HG02943 (cell line): Measurements from ENCODE around the gene UACA.
"Not testable (repeated sequence)": the region's sequence is repeated elsewhere in the genome, so short reads cannot be mapped to it uniquely, and the experiment has no call there.

Source experiments
- ATAC-seq: cut with Tn5 transposase; IDR thresholded peaks from one replicate; pipeline ENCODE4 v1.9.1; 2021; ENCODE audit warnings: mild to moderate bottlenecking, low read depth, moderate library complexity; ENCODE audit not compliant: unreplicated experiment

UACA gene

DNA sequence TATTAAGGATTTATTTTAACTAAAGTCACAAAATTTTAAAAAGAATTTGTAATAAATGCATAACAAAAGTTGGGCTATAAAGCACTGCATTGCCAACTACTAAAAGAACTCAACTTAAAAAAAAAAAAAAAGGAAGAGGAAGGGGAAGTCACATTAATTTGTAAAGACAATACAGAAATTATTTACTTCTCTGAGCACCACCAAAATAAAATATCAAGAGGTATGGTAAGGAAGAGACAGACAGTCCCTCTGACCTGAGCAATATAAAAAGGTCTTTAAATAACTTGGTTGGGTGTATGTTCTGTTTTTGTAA is 83.5 kb downstream of the UACA start:
- no peak for ATAC-seq

DNA sequence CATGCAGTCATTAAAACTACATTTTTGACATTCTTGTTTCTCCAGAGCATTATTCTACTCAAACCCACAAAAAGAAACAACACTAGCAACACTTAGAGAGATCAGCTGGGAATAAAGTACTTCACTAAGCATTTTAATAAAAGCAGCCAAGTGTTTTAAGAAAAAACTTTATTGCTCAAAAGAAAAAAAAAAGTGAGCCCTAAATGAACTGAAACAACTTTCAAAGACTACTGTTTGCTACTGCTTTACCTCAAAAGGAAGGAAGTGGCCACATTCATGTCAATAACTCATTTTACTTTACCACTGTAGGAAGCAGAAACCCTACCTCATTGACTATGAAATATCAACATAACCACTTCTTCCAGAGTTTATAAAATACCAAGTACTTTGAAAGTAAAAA is 91.3 kb downstream of the UACA start:
- no peak for ATAC-seq

DNA sequence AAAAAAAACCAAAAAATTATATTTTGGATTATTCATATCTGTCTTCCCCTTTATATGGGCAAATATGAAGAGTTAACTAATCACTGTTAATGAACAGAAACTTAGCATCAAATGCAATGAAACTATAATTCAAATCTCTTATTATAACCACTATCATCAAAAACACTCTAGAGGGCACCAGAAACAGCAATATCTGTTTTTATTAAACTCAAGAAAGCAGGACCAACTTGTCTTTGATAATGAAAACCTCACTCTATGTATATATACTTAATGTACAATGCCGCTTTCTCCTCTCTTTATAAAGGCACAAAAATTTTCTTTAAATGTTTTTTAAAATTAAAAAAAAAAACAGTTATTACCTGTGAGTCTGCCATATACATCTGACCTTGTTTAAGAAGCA is 92.7 kb downstream of the UACA start:
- no peak for ATAC-seq

DNA sequence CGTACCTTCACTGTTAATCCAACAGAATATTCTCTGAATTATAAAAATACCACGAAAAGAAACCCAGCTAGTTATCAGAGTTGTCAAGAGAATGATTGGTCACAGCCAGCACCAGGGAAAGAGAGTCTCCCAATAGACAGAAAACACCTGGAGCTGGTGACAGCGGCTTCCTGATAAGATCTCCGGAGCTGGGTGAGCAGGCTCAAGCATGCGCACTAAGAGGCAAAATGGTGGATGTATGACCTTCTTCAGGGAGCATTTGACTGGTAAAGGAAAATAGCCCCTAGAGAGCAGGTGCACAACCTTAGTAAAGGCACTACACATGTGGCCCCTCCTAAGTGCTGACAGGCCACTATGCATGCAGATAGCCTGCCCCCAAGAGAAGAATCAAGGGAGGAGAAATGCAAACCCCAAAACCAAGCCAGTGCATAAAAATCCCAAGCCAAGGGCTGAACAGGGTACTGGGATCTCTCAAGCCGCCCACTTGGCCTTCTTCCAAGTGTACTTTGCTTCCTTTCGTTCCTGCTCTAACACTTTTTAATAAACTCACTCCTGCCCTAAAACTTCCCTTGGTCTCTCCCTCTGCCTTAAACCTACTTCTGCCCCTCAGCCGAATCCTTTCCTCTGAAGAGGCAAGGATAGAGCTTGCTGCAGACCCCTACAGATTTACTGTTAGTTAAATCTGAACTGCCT is 93.2 kb downstream of the UACA start:
- ATAC-seq = no peak

DNA sequence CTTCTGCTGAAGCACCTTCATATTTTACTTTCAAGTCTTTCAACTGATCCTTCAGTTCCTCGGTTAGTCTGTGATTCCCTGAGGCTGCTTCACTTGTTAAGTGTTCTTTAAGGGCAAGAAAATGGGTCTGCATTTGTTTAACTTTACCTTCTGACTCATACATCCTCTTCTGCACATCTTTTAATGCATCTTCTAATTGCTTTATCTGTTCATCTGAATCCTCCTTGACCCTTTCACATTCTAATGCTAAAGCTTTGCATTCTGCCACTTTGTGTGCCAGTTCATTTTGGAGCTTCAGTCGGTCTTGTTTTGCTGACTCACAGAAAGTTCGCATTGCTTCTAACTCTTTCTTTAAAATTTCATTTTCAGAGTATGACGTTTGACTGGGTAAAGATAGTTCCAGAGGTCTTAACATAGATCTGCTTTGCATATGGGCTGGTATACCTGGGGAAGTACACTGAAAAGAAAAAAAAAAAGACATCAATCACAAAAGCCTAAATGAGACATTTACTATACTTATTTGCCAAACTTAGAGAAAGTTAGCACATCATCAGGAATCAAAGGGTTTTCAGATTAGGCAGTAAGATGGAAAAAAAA is 94.3 kb downstream of the UACA start:
- ATAC-seq = no peak

DNA sequence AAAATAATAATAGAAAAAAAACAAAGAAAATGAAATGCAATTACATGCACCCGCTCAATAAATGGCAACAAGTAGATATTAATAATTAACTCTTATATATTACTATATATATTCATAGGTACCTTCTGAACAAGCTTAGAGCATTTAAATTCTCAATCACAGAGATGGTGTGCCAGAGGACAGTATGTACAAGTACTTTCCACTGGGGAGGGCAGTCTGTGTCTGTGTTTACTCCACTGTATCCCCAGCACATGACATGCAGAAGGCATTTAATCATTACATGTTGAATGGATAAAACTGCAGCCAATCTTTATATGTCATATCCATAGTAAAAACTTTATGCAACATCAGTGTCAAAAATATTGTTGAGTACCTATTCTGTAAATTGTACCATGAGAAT is 97.8 kb downstream of the UACA start:
- ATAC-seq = no peak

DNA sequence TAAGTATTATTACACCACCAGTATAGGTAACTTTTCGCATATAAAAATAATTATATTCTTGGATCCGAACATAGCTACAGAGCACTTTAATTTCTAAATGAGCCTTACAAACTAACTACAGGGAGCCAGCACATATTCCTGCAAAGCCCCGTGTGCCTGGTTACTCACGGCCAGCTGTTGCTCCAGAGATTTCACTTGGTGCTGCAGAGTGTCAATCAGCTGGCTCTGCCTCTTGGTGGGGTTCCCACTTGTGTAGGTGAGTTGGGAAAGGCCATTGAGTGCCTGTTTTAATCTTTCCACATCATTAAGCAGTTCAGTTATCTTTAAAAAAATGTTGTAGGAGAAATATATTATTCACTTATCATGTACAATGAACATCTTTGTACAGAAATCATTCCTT is 98.9 kb downstream of the UACA start:
- ATAC-seq = no peak

DNA sequence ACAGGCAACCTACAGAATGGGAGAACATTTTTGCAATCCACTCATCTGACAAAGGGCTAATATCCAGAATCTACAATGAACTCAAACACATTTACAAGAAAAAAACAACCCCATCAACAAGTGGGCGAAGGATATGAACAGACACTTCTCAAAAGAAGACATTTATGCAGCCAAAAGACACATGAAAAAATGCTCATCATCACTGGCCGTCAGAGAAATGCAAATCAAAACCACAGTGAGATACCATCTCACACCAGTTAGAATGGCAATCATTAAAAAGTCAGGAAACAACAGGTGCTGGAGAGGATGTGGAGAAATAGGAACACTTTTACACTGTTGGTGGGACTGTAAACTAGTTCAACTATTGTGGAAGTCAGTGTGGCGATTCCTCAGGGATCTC is 100.3 kb downstream of the UACA start:
- not testable (repeated sequence) for ATAC-seq

DNA sequence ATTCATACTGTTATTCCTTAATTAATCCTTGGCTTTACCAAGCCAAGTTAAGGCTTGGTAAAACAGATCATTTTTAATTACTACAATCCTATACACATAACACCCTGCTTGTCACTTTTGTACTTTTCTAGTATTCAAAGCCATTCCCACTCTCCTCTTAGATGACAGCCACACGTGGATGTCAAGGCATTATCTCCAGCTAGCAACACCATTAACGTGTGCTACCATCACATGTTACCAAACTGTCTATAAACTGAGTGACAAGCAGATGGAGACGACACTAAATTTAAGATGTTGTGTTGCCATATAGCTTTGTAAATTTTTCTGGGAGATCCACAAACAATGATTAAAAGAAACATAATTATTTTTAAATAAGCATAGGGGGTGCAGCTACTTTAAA is 103.7 kb downstream of the UACA start:
- no peak for ATAC-seq

DNA sequence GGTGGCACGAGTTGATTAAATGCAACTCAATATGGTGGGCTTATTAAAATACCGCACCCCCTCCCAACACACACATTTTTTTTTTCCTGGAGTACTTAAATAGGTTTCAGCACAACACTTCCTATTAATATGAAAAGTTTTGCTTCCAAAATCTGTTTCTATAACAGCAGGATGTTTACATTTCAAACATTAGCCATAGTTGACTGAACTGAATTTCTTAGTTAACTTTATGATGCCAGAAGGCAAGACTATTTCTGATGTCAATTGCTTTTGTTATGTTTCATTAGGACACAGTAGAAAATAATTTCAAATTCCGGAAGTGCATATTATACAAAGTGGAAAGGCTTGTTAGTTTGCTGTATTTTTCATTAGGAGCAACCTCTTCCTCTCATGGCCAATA is 104.7 kb downstream of the UACA start:
- no peak for ATAC-seq

DNA sequence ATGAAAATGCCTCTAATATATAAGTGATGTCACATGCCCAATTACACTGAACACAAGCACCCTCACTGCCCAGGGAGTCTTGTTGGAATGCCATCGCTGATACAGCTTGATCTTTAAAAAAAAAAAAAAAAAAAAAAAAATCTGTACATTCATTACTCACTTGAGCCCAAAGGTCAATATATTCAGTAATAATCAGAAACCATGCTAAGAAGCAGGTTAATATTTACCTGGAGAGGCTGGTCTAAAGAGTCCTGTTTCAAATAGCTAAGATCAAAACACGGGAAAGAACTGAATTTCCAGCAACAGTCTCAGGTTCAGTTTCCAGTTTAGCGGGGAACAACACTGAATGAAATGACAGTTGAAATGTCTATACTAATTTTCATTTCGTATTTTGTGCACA is 109.9 kb downstream of the UACA start:
- ATAC-seq = no peak

DNA sequence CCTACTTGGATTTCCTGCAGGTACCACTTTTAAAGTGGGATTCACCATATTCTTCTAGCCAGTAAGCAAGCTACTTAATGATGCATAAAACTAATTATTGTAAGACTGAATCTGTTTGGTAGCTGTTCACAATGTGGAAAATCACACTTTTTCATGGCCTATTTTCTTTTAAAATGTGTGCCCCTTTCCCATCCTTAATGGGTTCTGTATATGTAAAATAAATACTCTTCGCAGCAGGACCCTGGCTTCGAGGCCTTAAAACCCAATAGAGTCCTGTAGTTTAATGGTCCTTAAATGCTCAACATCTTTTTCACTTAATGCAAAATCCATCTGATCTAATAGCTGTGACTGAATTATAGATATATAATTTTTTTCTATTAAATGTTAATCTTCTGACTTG is 111.0 kb downstream of the UACA start:
- no peak for ATAC-seq

DNA sequence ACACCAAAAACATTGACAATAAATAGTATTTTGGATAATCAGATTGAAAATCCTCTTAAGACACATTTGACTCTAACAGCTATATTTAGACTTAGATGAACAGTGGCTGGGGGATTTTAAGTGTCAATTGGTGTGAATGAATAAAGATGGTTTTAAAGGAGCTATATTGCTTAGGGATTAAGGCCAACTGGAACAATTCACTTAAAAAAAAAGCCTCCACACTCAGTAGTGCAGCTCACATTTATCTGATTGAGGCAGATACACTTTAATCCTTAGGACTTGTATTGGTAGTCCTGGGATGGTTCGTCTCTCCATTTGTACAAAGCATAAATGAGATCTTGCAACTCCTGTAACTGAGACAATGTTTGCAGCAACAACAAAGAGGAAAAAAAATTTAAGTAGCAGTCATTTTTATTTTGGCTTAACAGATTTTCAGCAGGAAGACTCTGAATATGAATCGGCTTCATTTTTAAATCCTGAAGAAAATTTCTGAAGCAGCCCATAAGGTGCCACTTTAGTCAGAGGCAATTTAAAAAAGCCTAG is 112.0 kb downstream of the UACA start:
- no peak for ATAC-seq

DNA sequence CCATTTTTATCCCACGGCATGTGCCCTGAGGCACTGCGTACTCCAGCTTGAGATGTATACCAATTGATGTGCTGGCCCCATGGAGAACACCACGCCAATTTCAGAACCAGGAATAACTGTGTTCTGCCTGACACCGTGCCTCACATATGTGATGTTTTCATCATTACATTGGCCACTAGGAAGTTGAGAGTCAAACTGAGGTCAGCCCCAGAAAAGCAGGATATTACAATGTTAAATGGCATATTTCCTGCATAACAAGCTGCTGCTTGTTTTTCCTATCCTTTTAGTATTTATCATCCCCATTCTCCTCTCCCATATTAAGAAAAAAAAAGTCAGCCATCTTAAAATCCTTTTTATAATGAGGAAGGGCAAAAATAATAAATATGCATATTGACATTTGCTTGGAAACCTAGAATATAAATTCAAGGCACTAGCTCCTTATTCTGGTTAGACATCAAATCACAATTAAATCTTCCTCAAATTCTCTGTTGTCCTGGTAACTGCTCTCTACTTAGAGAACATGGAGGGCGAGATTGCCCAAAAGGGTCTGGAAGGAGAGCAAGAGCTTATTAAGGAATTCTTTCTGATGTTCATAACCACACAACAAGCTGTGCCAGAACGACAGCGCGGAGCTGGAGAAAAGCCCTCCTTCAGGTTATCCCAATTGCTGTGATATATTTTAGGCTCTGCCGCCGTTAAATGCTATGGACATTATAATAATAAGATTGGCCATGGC is 112.6 kb downstream of the UACA start:
- ATAC-seq = no peak

DNA sequence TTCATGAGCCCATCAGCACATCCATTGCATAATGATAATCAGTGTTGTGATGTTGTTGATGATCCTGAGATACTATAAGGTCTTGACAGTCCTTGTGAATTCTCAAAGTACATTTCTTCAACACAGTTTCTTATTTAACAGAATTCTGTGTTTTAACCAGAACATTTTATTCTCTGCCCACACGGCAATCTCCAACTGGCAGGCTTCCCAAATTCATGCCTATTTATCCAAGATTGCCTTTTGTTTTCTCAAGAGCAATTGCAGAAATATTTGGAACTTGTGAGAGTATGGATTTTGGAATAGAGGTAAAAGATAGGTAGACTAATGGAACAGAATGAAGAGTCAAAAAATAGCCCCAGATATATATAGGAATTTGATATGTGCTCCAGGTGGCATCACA is 116.0 kb downstream of the UACA start:
- no peak for ATAC-seq

DNA sequence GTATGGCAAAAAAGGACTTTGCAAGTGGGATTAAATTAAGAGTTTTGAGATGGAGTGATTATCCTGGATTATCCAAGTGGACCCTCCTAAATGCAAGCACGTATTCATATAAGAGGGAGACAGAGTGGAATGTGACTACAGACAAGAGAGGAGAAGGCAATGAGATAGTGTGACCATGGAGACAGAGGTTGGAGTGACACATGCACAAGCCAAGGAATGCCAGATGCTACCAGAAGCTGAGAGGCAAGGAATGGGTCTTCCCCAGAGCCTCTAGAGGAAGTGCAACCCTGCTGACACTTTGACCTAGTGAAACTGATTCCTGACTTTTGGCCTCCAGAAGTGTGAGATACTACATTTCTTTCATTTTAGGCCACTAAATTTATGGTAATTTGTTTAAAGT is 117.2 kb downstream of the UACA start:
- ATAC-seq = no peak

DNA sequence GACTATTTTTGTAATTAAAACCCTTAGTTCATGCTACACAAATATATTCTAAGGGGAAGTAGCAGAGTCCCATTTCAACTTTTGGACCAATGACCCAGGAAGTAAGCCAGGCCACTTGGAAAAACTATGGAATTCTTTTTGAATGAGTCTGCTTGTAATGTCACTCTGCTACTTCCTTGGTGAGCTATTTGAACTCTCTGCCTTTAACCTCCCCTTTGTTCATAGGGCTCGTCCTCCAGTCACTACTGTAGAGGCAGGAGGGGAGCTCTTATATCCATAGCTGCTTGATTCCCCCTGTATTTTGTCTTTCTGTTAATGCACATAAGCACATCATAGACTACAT is 119.6 kb downstream of the UACA start:
- ATAC-seq = no peak

DNA sequence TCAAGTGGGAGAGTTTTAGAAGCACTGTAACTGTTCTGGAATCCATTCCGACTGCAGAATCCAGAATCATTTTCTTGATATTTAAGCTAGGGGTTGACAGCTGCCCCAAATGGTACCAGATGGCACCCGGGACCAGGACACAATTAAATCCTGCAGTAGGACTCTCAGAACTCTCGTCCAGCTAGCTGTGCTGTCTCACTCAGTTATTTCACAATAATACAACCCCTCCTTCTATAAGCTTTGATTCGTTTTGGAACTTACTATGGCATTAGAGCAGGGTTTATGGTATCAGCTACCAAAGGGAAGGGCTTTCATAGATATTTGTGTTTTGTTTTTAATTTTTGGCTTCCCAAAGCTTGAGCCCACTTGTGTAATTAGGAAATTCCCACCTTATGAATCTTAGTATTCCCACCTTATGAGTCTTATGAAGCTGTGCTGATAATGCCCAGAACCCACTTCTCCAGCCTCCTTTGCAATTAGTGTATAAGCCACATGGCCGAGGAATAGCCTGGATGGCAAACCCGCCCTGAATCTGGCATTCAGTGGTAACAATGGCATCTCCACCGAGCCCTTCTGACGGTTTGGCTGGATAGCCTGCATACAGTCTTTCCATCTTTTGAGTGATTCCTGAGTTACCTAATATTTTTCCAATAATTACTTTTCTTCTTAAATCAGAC is 120.1 kb downstream of the UACA start:
- ATAC-seq = no peak

DNA sequence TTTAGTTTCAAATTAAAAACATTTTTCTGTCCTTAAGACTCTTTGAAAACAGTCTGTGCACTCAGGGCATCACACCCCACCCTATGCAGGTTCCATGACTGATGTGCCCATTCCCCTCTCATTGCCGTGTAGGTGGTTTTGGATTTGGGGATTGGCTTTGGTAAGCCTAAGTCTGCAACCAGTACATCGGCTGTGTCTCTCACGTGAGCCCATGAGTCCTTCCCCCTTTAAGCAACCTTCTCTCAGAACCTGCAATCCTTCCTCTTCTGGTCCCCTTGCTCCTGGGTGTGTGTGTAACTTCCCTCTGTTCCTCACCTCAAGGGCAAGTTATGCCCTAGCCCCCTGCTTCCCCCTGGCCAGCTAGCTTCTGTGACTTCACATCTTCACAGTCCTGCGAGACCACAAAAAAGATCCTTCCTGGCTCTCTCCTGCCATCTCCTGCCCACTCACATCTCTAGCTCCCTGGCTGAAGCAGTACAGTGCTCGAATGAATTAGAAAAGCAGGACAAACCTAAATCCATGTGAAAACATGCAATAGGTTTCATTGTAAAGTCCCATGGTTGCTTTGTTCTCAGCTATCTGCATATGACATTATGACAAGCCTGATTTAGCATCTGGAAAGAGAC is 126.7 kb downstream of the UACA start:
- no peak for ATAC-seq

DNA sequence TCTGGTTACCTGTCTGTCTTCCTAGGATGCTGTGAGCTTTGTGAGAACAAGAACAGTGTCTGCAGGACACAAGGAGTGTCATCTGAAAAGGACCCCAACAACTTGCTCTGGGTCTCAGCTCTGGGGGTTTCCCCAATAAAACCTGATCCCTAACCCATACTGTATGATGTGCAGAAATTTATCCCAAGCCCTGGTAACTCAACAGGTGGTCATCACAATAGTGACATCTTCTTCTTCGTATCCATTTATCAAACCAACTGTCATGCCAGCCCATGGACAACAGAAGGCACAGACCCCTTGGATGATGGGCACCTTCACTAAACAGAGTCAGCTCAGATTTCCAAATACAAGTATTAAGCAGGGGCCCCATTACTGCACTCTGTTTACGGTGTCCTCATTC is 127.5 kb downstream of the UACA start:
- no peak for ATAC-seq

DNA sequence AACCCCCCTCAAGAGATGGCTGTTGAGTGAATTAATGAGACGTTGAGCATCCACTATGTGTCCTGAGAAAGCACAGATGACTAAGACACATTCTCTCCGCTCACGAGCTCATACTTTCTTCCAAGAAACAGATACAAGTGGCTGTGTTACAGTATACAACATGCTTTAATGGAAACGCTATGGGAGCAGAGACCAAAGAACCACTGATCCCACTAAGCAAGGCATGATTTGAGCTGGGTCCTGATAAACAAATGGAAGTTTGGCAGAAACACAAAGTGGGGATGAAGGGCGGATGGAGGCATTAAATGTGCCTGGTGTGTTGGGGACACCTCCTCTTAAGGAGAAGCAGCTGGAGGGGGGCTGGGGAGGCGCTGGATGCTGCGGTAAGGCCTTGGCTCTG is 129.4 kb downstream of the UACA start:
- no peak for ATAC-seq
